Measurements from ENCODE around the gene HIVEP2. TPM values are rescaled to one million over a fixed set of nuclear protein-coding genes. Genes with fewer than 3 reads are reported as not detected.

Gene HIVEP2
- total and polyA plus RNA-seq, 7 experiments from 2014 or later = 12.2 to 92.1 (median 51.5) TPM

DNA sequence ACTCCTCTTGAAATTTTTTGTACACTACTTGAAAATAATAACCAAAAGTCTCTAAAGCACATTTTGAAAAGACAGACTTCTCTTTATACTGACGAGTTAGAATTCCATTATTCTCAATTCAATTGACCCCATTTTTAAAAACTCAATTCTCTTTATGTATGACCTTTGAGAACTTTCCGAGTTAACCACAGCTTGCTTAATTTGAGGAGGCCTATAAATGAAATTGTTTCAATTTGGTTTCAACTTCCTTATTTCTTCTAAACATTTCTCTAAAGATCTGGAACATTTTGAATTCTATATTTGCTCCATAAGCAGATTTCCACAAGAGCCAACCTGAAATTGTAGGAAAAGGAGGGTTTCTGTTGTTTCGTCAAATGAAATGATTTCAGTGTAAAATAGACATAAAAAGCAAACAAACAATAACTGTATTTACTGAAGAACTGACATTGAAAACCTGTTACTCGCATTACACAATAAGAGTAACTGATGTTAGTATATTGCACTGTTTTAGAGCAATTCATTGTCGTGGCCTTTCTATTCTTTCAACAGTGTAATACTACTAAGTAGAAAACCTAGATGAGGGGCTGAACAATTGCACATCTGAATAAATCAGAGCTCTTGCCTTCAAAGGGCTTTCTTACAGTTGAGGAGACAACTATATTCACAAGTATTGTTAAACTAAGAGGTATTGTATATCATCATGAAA is 223.6 kb downstream of the HIVEP2 start:
- Histone ChIP-seq H3K4me1 (ENCODE audit: control insufficient read depth in 2 of 2, insufficient read depth in 2 of 2, low read length in 2 of 2) (peaks cover 0 to 4% of the 10 kb centered on the region in 2 donors), H3K27ac (ENCODE audit: low read depth, low read length) (no peak overlapping the region), H3K4me3 (ENCODE audit: low read length) (no peak overlapping the region), H3K36me3 (ENCODE audit: control insufficient read depth in 2 of 3, insufficient read depth in 3 of 3, low read length in 3 of 3) (no peaks in the 10 kb centered on the region), H3K27me3 (ENCODE audit: control insufficient read depth in 2 of 2, insufficient read depth in 2 of 2, low read length in 2 of 2) (no peaks in the 10 kb centered on the region), H3K9me3 (ENCODE audit: control insufficient read depth in 2 of 3, low read length in 3 of 3) (peaks cover 0 to 14% (median 6%) of the 10 kb centered on the region in 3 experiments)
- Mint-ChIP-seq H3K4me3 (no peak overlapping the region), H3K27ac (no peak overlapping the region), H3K36me3 (peaks cover 0 to 18% (median 7%) of the 10 kb centered on the region in 5 donors), H3K27me3 (no peaks in the 10 kb centered on the region), H3K4me1 (peaks cover 3 to 9% (median 7%) of the 10 kb centered on the region in 7 donors), H3K9me3 (peaks cover 9 to 36% (median 18%) of the 10 kb centered on the region in 11 donors)
- ChIA-PET POLR2A (interaction anchor here (0.6 kb wide), 1 partner anchor 97 kb away, joined by 3 read pairs; no protein-coding TSS in a partner anchor), CTCF (no interaction called here)
- intact Hi-C loops (cut with micrococcal nuclease) = no loop called here
- ATAC-seq (no peak), DNase-seq (no peak)

DNA sequence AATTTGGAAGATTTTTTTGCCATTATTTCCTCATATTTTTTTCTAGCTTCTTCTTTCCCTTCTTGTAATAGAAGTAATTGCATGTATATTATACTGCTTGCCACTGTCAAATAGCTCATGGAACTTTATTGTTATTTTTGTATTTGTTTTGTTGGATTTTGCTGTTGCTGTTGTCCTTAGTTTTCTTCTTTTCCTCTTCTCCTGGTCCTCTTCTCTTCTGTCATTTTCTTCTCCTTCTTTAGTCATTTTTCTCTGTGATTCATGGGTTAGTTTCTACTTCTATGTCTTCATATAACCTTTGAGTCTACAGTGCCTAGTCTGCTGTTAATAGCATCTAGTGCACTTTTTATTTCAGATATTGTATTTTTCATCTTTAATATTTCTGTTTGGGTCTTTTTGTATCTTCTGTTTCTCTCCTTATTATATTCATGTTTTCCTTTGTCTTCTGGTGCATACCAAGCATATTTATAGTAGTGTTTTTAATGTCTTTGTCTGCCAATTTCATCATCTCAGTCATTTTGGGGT is 226.2 kb downstream of the HIVEP2 start:
- DNase-seq (no peak), ATAC-seq (no peak)
- Histone ChIP-seq H3K4me1 (ENCODE audit: control insufficient read depth in 2 of 2, insufficient read depth in 2 of 2, low read length in 2 of 2) (peaks cover 0 to 3% of the 10 kb centered on the region in 2 donors), H3K27me3 (ENCODE audit: control insufficient read depth in 2 of 2, insufficient read depth in 2 of 2, low read length in 2 of 2) (no peaks in the 10 kb centered on the region), H3K36me3 (ENCODE audit: control insufficient read depth in 2 of 3, insufficient read depth in 3 of 3, low read length in 3 of 3) (no peaks in the 10 kb centered on the region), H3K4me3 (ENCODE audit: low read length) (no peak overlapping the region), H3K9me3 (ENCODE audit: control insufficient read depth in 2 of 3, low read length in 3 of 3) (peaks cover 0 to 14% (median 6%) of the 10 kb centered on the region in 3 experiments), H3K27ac (ENCODE audit: low read depth, low read length) (no peak overlapping the region)
- Mint-ChIP-seq H3K27me3 (no peaks in the 10 kb centered on the region), H3K4me1 (peaks cover 0 to 14% (median 7%) of the 10 kb centered on the region in 7 donors), H3K9me3 (peaks cover 9 to 36% (median 20%) of the 10 kb centered on the region in 11 donors), H3K36me3 (peaks cover 0 to 18% (median 7%) of the 10 kb centered on the region in 5 donors), H3K4me3 (no peak overlapping the region), H3K27ac (no peak overlapping the region)
- ChIA-PET POLR2A (interaction anchor here (0.5 to 0.6 kb wide), 2 partner anchors 244 to 288 kb away, joined by 3 to 4 read pairs; no protein-coding TSS in a partner anchor), CTCF (no interaction called here)
- intact Hi-C loops (cut with micrococcal nuclease) = no loop called here

DNA sequence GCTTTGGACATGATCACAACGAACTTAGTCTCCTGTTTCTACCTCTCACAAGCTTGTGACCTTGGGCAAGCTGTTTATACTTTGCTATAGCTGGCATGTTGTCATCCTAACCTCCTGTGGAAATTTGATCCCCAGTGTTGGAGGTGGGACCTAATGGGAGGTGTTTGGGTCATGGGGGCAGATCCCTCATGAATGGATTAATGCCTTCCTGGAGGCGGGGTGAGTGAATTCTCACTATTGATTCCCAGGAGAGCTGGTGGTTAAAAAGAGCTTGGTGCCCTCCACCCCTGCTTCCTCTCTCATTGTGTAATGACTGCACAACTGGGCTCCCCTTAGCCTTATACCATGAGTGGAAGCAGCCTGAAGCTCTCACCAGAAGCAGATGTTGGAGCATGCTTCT is 228.9 kb downstream of the HIVEP2 start:
- ChIA-PET CTCF (interaction anchor here (1.0 kb wide), 1 partner anchor 24 kb away, joined by 4 read pairs; no protein-coding TSS in a partner anchor), POLR2A (no interaction called here)
- intact Hi-C loops (cut with micrococcal nuclease) = no loop called here
- peaks cover 9 to 36% (median 20%) of the 10 kb centered on the region in 11 donors for H3K9me3 Mint-ChIP-seq
- no peaks in the 10 kb centered on the region for H3K27me3 Mint-ChIP-seq
- peak overlapping the region in 2 of 9 donors; percentile 38 to 43 for H3K27ac Mint-ChIP-seq
- peaks cover 0 to 14% (median 6%) of the 10 kb centered on the region in 3 experiments for H3K9me3 ChIP-seq (ENCODE audit: control insufficient read depth in 2 of 3, low read length in 3 of 3)
- no peaks in the 10 kb centered on the region for H3K27me3 ChIP-seq (ENCODE audit: control insufficient read depth in 2 of 2, insufficient read depth in 2 of 2, low read length in 2 of 2)
- H3K36me3 Mint-ChIP-seq = peaks cover 2 to 18% (median 7%) of the 10 kb centered on the region in 5 donors
- H3K36me3 ChIP-seq (ENCODE audit: control insufficient read depth in 2 of 3, insufficient read depth in 3 of 3, low read length in 3 of 3) = no peaks in the 10 kb centered on the region
- H3K4me1 ChIP-seq (ENCODE audit: control insufficient read depth in 2 of 2, insufficient read depth in 2 of 2, low read length in 2 of 2) = peaks cover 0 to 3% of the 10 kb centered on the region in 2 donors
- H3K4me3 Mint-ChIP-seq = no peak overlapping the region
- no peak overlapping the region for H3K4me3 ChIP-seq (ENCODE audit: low read length)
- DNase-seq (no peak), ATAC-seq (no peak)
- peaks cover 0 to 14% (median 7%) of the 10 kb centered on the region in 7 donors for H3K4me1 Mint-ChIP-seq
- H3K27ac ChIP-seq (ENCODE audit: low read depth, low read length) = no peak overlapping the region

DNA sequence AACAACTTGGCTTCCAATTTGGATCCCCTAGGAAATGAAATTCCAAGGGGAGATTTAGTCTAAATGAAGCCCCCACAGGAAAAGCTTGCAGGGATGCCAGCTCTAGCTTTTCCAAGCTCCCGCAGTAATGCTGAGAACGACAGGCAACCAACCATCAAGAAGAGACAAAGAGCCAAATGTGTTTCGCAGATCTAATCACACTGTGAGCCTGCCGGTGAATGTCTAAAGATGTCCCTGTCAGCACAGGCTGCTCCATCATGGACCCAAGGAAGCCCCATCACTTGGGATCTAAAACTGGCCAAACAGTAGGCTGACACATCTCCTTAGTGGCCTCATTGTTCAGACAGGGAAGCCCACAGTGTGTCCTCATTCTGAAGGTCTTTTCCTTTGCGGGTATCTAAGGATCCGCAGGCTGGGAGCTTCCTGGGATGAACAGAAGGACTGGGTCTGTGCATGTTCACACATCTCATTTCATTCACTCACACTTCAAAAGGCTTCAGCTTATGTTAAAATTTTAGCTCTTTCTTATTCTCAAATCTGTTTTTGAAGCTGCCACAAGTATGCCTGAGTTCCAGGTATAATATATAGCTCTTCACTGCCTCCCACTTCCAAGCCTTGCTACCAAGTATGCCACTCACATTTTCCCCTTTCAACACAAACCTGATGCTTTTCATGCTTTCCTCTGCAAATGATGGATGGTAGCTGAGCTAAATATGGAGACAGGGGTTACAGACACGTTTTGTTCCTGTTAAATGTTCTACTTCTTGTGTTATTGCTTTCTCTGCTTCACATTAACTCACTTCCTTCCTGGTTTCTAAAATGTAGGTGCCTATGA is 229.8 kb downstream of the HIVEP2 start:
- Histone ChIP-seq H3K36me3 (ENCODE audit: control insufficient read depth in 2 of 3, insufficient read depth in 3 of 3, low read length in 3 of 3) (no peaks in the 10 kb centered on the region), H3K4me3 (ENCODE audit: low read length) (no peak overlapping the region), H3K27me3 (ENCODE audit: control insufficient read depth in 2 of 2, insufficient read depth in 2 of 2, low read length in 2 of 2) (no peaks in the 10 kb centered on the region), H3K4me1 (ENCODE audit: control insufficient read depth in 2 of 2, insufficient read depth in 2 of 2, low read length in 2 of 2) (peaks cover 0 to 3% of the 10 kb centered on the region in 2 donors), H3K9me3 (ENCODE audit: control insufficient read depth in 2 of 3, low read length in 3 of 3) (peaks cover 0 to 14% (median 6%) of the 10 kb centered on the region in 3 experiments), H3K27ac (ENCODE audit: low read depth, low read length) (no peak overlapping the region)
- Mint-ChIP-seq H3K9me3 (peaks cover 9 to 29% (median 19%) of the 10 kb centered on the region in 11 donors), H3K4me1 (peaks cover 0 to 14% (median 7%) of the 10 kb centered on the region in 7 donors), H3K4me3 (no peak overlapping the region), H3K27ac (peak overlapping the region in 5 of 9 donors; percentile 14 to 64 (median 41)), H3K27me3 (no peaks in the 10 kb centered on the region), H3K36me3 (peaks cover 2 to 18% (median 7%) of the 10 kb centered on the region in 5 donors)
- DNase-seq (no peak), ATAC-seq (no peak)
- ChIA-PET CTCF (interaction anchor here (0.6 kb wide), 1 partner anchor 272 kb away, joined by 3 read pairs; no protein-coding TSS in a partner anchor), POLR2A (no interaction called here)
- intact Hi-C loops (cut with micrococcal nuclease) = no loop called here

DNA sequence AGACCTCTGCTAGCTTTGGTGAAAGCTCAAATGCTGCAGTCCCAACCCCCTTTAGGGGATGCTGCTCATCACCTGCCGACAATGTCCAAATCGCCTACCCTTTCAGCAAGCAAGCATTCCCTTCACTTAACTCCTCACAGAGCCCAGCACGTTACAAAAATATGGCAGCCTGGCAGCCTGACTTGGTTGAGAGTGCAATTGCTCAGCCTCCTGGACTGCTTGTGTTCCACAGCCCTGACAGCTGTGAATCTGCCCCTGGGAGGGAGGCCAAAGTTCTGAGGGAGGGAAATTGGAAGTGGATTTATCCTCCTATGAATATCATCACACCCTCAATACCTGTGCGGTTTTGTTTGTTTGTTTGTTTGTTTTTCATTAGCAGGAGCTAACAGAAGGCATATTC is 231.0 kb downstream of the HIVEP2 start:
- H3K36me3 ChIP-seq (ENCODE audit: control insufficient read depth in 2 of 3, insufficient read depth in 3 of 3, low read length in 3 of 3) = no peaks in the 10 kb centered on the region
- H3K4me1 Mint-ChIP-seq = peaks cover 0 to 14% (median 7%) of the 10 kb centered on the region in 7 donors
- H3K4me1 ChIP-seq (ENCODE audit: control insufficient read depth in 2 of 2, insufficient read depth in 2 of 2, low read length in 2 of 2) = peaks cover 0 to 3% of the 10 kb centered on the region in 2 donors
- intact Hi-C loops (cut with micrococcal nuclease) = no loop called here
- H3K27ac ChIP-seq (ENCODE audit: low read depth, low read length) = no peak overlapping the region
- POLR2A ChIA-PET = interaction anchor here (0.7 kb wide), 1 partner anchor 59 kb away, joined by 3 read pairs; no protein-coding TSS in a partner anchor
- no peak overlapping the region for H3K4me3 Mint-ChIP-seq
- H3K9me3 Mint-ChIP-seq = peaks cover 3 to 17% (median 10%) of the 10 kb centered on the region in 11 donors
- no peaks in the 10 kb centered on the region for H3K27me3 ChIP-seq (ENCODE audit: control insufficient read depth in 2 of 2, insufficient read depth in 2 of 2, low read length in 2 of 2)
- H3K27ac Mint-ChIP-seq = no peak overlapping the region
- no peaks in the 10 kb centered on the region for H3K27me3 Mint-ChIP-seq
- H3K4me3 ChIP-seq (ENCODE audit: low read length) = no peak overlapping the region
- peaks cover 0 to 6% (median 0%) of the 10 kb centered on the region in 3 experiments for H3K9me3 ChIP-seq (ENCODE audit: control insufficient read depth in 2 of 3, low read length in 3 of 3)
- CTCF ChIA-PET = no interaction called here
- no peak for DNase-seq
- ATAC-seq = no peak
- peaks cover 0 to 11% (median 5%) of the 10 kb centered on the region in 5 donors for H3K36me3 Mint-ChIP-seq

DNA sequence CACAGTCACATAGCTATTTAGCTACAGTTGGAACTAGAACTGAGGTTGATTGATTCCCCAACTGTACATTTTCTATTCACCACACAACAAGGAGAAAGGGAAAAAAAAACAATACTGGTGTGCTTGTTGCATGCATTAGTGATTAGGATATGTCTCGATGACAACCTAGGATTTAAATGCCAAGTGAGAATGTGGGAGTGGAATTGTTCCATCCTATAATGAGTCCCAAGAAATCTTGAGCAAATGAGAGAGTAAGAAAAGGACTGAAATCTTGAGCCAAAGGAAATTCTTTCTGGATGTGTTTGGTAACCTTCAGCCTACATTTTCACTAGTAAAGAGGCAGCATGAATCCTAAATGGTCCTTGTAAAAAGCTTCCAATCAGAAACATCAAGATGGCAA is 232.7 kb downstream of the HIVEP2 start:
- peaks cover 0 to 3% of the 10 kb centered on the region in 2 donors for H3K4me1 ChIP-seq (ENCODE audit: control insufficient read depth in 2 of 2, insufficient read depth in 2 of 2, low read length in 2 of 2)
- H3K27me3 Mint-ChIP-seq = no peaks in the 10 kb centered on the region
- POLR2A ChIA-PET = no interaction called here

More for the DNA sequence above, 232.7 kb downstream of the HIVEP2 start:
- H3K36me3 ChIP-seq (ENCODE audit: control insufficient read depth in 2 of 3, insufficient read depth in 3 of 3, low read length in 3 of 3) = no peaks in the 10 kb centered on the region
- H3K27ac Mint-ChIP-seq = no peak overlapping the region
- H3K4me1 Mint-ChIP-seq = peaks cover 0 to 18% (median 11%) of the 10 kb centered on the region in 7 donors
- ATAC-seq (no peak), DNase-seq (no peak)
- CTCF ChIA-PET = no interaction called here
- intact Hi-C loops (cut with micrococcal nuclease) = no loop called here
- H3K9me3 ChIP-seq (ENCODE audit: control insufficient read depth in 2 of 3, low read length in 3 of 3) = no peaks in the 10 kb centered on the region
- peaks cover 0 to 2% (median 0%) of the 10 kb centered on the region in 5 donors for H3K36me3 Mint-ChIP-seq
- no peak overlapping the region for H3K4me3 Mint-ChIP-seq
- H3K4me3 ChIP-seq (ENCODE audit: low read length) = no peak overlapping the region
- no peaks in the 10 kb centered on the region for H3K27me3 ChIP-seq (ENCODE audit: control insufficient read depth in 2 of 2, insufficient read depth in 2 of 2, low read length in 2 of 2)
- H3K9me3 Mint-ChIP-seq = peaks cover 0 to 3% (median 0%) of the 10 kb centered on the region in 11 donors
- H3K27ac ChIP-seq (ENCODE audit: low read depth, low read length) = no peak overlapping the region

All from naive thymus-derived CD4-positive, alpha-beta T cell (primary cell).